DOHH2 (cell line): ENCODE data around the gene R3HDM2.
A peak's percentile ranks its signal among the peaks of the same experiment; 100 is the strongest.

Experiments
- H3F3A ChIP-seq: fragments of 200-600 bp; sonication (generic), shearing (Covaris generic); 2 replicates; pipeline ENCODE4 v1.6.0; 2016; ENCODE audit warnings: antibody characterized with exemption, mild to moderate bottlenecking; ENCODE audit not compliant: control insufficient read depth, insufficient read depth
- H3K27ac ChIP-seq: fragments of 200-600 bp; sonication (generic); 2 replicates; pipeline ENCODE4 v1.5.1; 2014; ENCODE audit warnings: low read depth, mild to moderate bottlenecking, low read length, moderate library complexity
- H3K27me3 ChIP-seq: fragments of 200-600 bp; sonication (generic); 2 replicates; pipeline ENCODE4 v1.6.1; 2014; ENCODE audit warnings: mild to moderate bottlenecking, low read length, mixed read lengths; ENCODE audit not compliant: control insufficient read depth
- H3K36me3 ChIP-seq: fragments of 200-600 bp; sonication (generic); 2 replicates; pipeline ENCODE4 v1.6.1; 2014; ENCODE audit warnings: mild to moderate bottlenecking, low read length, moderate library complexity, mixed read lengths; ENCODE audit not compliant: control insufficient read depth
- H3K4me1 ChIP-seq: fragments of 200-600 bp; sonication (generic); 2 replicates; pipeline ENCODE4 v1.6.1; 2014; ENCODE audit warnings: mild to moderate bottlenecking, low read length, mixed read lengths; ENCODE audit not compliant: control insufficient read depth
- H3K4me2 ChIP-seq: fragments of 200-600 bp; sonication (generic); 2 replicates; pipeline ENCODE4 v1.6.0; 2014; ENCODE audit warnings: mild to moderate bottlenecking, low read length, moderate library complexity
- H3K4me3 ChIP-seq: fragments of 200-600 bp; sonication (generic); 2 replicates; pipeline ENCODE4 v1.5.1; 2014; ENCODE audit warnings: mild to moderate bottlenecking, low read length, mixed read lengths
- H3K79me2 ChIP-seq: fragments of 200-600 bp; sonication (generic); 2 replicates; pipeline ENCODE4 v1.6.1; 2014; ENCODE audit warnings: mild to moderate bottlenecking, low read length, mixed read lengths; ENCODE audit not compliant: control insufficient read depth
- H3K9me2 ChIP-seq: fragments of 200-600 bp; sonication (generic); replicated peaks from 2 replicates; pipeline ENCODE4 v1.6.1; 2014; ENCODE audit warnings: mild to moderate bottlenecking, low read length, mixed read lengths; ENCODE audit not compliant: control insufficient read depth
- H3K9me3 ChIP-seq: fragments of 200-600 bp; sonication (generic); 2 replicates; pipeline ENCODE4 v1.6.1; 2014; ENCODE audit warnings: antibody characterized with exemption, low read length, mixed read lengths; ENCODE audit not compliant: control insufficient read depth, insufficient read depth
- H4K20me1 ChIP-seq: fragments of 200-600 bp; sonication (generic); 2 replicates; pipeline ENCODE4 v1.6.0; 2014; ENCODE audit warnings: low read depth, mild to moderate bottlenecking, antibody characterized with exemption, low read length, moderate library complexity; ENCODE audit not compliant: control insufficient read depth, insufficient read depth
- CTCF ChIP-seq: fragments of 200-600 bp; sonication (generic); IDR thresholded peaks from one replicate; pipeline ENCODE4 v1.5.1; 2014; ENCODE audit warnings: antibody characterized with exemption, mild to moderate bottlenecking, low read depth, low read length; ENCODE audit not compliant: poor library complexity, severe bottlenecking
- EZH2phosphoT487 ChIP-seq: fragments of 200-600 bp; sonication (generic); IDR thresholded peaks from 2 replicates; pipeline ENCODE4 v1.6.1; 2017; ENCODE audit warnings: borderline replicate concordance, mild to moderate bottlenecking, antibody characterized with exemption, low read length, moderate library complexity, mixed read lengths

R3HDM2 gene

DNA sequence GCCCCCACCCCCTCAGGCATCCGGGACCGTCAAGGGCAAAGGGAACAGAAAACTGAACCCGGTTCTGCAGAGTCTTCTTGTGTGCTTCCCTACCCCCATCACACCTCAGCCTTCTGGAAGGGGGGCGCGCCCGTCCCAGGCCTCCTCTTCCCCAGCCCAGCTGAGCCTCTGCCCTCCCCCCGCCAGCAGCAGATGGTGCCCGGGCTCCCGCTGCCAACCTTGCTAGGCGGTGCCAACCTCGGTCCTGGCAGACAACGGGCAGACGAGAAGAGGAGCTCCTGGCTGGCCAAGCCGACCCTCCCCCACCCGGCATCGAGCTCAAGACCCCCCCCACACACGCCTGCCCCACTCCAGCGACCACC lies 188.5 kb downstream of the R3HDM2 start:
- no peaks in the 10 kb centered on the region for H3K9me2 ChIP-seq
- peaks cover 17% of the 10 kb centered on the region for H3K79me2 ChIP-seq
- H3K4me1 ChIP-seq = peaks cover 48% of the 10 kb centered on the region
- peaks cover 26% of the 10 kb centered on the region for H3F3A ChIP-seq
- no peaks in the 10 kb centered on the region for H3K27me3 ChIP-seq
- TF ChIP-seq CTCF (no peak), EZH2phosphoT487 (no peak)
- H3K27ac ChIP-seq = peak overlapping the region; percentile 98
- peak overlapping the region; percentile 87 for H3K4me3 ChIP-seq
- H4K20me1 ChIP-seq = no peaks in the 10 kb centered on the region
- peak overlapping the region; percentile 99 for H3K4me2 ChIP-seq
- no peaks in the 10 kb centered on the region for H3K9me3 ChIP-seq
- H3K36me3 ChIP-seq = peaks cover 21% of the 10 kb centered on the region

DNA sequence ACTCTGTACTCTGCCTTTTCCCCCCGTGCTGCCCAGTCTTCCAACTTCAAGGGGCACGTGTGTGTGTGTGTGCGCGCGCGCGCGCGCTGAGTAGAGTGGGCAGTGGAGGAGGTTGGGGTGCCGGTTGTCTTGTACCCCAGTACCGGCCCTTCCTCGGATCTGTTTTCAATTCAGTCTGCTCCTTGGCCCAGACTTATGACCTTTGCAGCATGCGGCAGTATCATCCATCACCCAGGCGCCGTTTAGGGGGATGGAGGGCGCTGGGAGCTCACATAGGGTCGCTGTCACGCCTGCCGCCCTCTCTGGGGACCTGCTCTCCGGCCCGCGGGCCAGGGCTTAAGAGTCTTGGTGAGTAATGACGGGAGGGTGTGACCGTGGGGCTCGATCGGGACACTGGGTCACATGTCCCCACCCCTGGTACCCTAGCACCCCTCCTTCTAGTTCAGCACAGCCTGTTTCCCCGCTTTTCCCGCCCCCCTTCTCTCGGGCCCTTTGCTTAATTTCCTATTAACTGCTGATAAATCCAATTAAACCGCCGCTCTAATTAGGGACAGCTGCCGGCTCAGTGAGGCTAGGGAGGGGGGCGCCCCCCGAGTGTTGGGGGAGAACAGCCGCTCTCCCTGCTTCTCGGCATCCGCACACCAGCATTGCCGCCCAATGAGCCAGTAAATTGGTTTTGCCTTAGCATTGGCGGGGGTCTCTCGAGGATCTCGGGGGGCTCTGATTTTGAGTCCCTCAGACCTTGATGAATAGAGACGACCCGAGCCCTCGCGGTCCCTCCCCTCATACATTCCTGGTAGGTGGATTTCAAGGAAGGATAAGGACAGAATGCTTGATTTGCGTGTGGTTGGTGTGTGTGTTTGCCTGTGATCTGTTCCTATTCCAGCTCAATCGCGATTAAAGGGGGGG lies 189.2 kb downstream of the R3HDM2 start:
- H3K9me3 ChIP-seq = no peaks in the 10 kb centered on the region
- H3K4me3 ChIP-seq = peak overlapping the region; percentile 87
- no peaks in the 10 kb centered on the region for H3K27me3 ChIP-seq
- peak overlapping the region; percentile 98 for H3K27ac ChIP-seq
- H4K20me1 ChIP-seq = no peaks in the 10 kb centered on the region
- H3K4me2 ChIP-seq = peak overlapping the region; percentile 99
- peaks cover 18% of the 10 kb centered on the region for H3K36me3 ChIP-seq
- H3K4me1 ChIP-seq = peaks cover 55% of the 10 kb centered on the region
- H3K9me2 ChIP-seq = no peaks in the 10 kb centered on the region
- TF ChIP-seq EZH2phosphoT487 (no peak), CTCF (no peak)
- H3K79me2 ChIP-seq = peaks cover 17% of the 10 kb centered on the region
- peaks cover 30% of the 10 kb centered on the region for H3F3A ChIP-seq

DNA sequence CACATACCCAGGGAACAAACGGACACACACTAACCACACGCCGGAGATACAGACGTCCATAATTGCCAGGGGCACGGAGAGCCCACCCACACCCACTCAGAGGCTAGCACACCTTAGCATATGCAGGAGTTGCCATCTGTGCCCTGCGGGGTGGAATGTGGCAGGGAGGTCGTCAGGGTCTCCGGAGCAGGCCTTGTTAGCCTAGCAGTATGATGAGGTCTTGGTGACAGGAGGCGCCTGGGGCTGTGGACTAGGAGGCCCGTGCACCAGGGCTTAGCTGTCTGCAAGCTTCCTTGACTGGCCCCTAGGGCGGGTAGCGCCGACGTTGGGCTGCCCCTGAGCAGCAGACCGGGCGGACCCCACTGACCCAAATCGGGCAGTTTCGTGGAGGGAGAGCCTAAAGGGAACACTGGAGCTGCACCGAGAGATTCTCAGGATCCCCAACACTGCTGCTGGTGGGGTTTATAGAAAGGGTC lies 189.9 kb downstream of the R3HDM2 start:
- H3F3A ChIP-seq = peaks cover 30% of the 10 kb centered on the region
- no peaks in the 10 kb centered on the region for H4K20me1 ChIP-seq
- H3K4me2 ChIP-seq = peak overlapping the region; percentile 99
- H3K79me2 ChIP-seq = peaks cover 17% of the 10 kb centered on the region
- H3K4me3 ChIP-seq = peak overlapping the region; percentile 87
- no peaks in the 10 kb centered on the region for H3K9me3 ChIP-seq
- H3K9me2 ChIP-seq = no peaks in the 10 kb centered on the region
- TF ChIP-seq CTCF (peak; percentile 15), EZH2phosphoT487 (no peak)
- peaks cover 62% of the 10 kb centered on the region for H3K4me1 ChIP-seq
- H3K36me3 ChIP-seq = peaks cover 16% of the 10 kb centered on the region
- peak overlapping the region; percentile 98 for H3K27ac ChIP-seq
- no peaks in the 10 kb centered on the region for H3K27me3 ChIP-seq
